Loucy (cell line): Measurements from ENCODE around the gene FAF1.

Experiments
- H2AFZ ChIP-seq: fragments of 200-600 bp; sonication (generic); 2 replicates; pipeline ENCODE4 v1.6.0; 2016; ENCODE audit warnings: antibody characterized with exemption, mild to moderate bottlenecking, low read length, moderate library complexity
- H3F3A ChIP-seq: fragments of 200-600 bp; 2 replicates; pipeline ENCODE4 v1.6.0; 2016; ENCODE audit warnings: antibody characterized with exemption, low read depth, mild to moderate bottlenecking
- H3K27me3 ChIP-seq: fragments of 200-600 bp; sonication (generic); 2 replicates; pipeline ENCODE4 v1.6.1; 2014; ENCODE audit warnings: low read length, mild to moderate bottlenecking; ENCODE audit not compliant: insufficient read depth, poor library complexity, severe bottlenecking
- H3K36me3 ChIP-seq: fragments of 200-600 bp; sonication (generic); 2 replicates; pipeline ENCODE4 v1.6.1; 2016; ENCODE audit warnings: low read length; ENCODE audit not compliant: insufficient read depth
- H3K4me1 ChIP-seq: fragments of 200-600 bp; sonication (generic); 2 replicates; pipeline ENCODE4 v1.5.1; 2014; ENCODE audit warnings: low read length, mild to moderate bottlenecking; ENCODE audit not compliant: insufficient read depth, poor library complexity, severe bottlenecking
- H3K4me2 ChIP-seq: fragments of 200-600 bp; sonication (generic); 2 replicates; pipeline ENCODE4 v1.6.0; 2014; ENCODE audit warnings: antibody characterized with exemption, low read length, low read depth, mild to moderate bottlenecking; ENCODE audit not compliant: poor library complexity, severe bottlenecking
- H3K4me3 ChIP-seq: fragments of 200-600 bp; sonication (generic); 2 replicates; pipeline ENCODE4 v1.5.1; 2014; ENCODE audit warnings: low read length, mild to moderate bottlenecking, mixed read lengths; ENCODE audit not compliant: poor library complexity, severe bottlenecking
- H3K79me2 ChIP-seq: fragments of 200-600 bp; sonication (generic); 2 replicates; pipeline ENCODE4 v1.6.1; 2014; ENCODE audit warnings: low read length; ENCODE audit not compliant: insufficient read depth
- H3K9ac ChIP-seq: fragments of 200-600 bp; sonication (generic); 2 replicates; pipeline ENCODE4 v1.6.0; 2014; ENCODE audit warnings: mild to moderate bottlenecking, low read depth, low read length, moderate library complexity; ENCODE audit not compliant: poor library complexity, severe bottlenecking
- H3K9me2 ChIP-seq: fragments of 200-600 bp; sonication (generic); replicated peaks from 2 replicates; pipeline ENCODE4 v1.6.1; 2016; ENCODE audit warnings: low read depth, low read length, mixed read lengths
- H3K9me3 ChIP-seq: fragments of 200-600 bp; sonication (generic); 2 replicates; pipeline ENCODE4 v1.6.1; 2014; ENCODE audit warnings: mild to moderate bottlenecking, antibody characterized with exemption, low read length, low read depth; ENCODE audit not compliant: insufficient read depth
- H4K20me1 ChIP-seq: fragments of 200-600 bp; sonication (generic); 2 replicates; pipeline ENCODE4 v1.6.0; 2014; ENCODE audit warnings: antibody characterized with exemption, low read length, mild to moderate bottlenecking; ENCODE audit not compliant: insufficient read depth, poor library complexity, severe bottlenecking
- EZH2phosphoT487 ChIP-seq: fragments of 200-600 bp; IDR thresholded peaks from 2 replicates; pipeline ENCODE4 v1.6.1; 2018; ENCODE audit warnings: antibody characterized with exemption, mild to moderate bottlenecking, moderate library complexity, borderline replicate concordance
- TF ChIP-seq, protein P1 (sequence below): fragments of 200-600 bp; sonication (generic); conservative IDR thresholded peaks from 2 replicates; pipeline ENCODE4 v1.5.1; 2014; ENCODE audit warnings: mild to moderate bottlenecking, antibody characterized with exemption, low read length

The FAF1 gene

DNA sequence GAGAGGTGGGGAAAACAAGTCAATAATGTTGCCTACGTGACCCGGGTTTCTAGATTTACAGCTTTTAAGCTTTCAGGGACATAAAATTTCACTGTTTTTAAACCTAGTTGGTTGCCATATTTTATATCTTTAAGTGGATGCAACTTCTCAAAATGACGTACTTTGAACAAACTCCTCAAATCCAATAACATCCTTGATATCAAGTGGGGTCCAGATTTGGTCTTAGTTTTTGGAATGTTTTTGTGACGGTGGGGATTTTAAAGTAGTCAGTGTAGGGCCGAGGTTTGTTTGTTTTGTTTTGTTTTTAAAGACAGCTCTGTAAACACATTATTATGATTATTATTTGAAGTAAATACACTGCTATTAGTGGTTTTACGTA, 10.4 kb upstream of the FAF1 start:
- peaks cover 41% of the 10 kb centered on the region for H3K36me3 ChIP-seq
- H3K9ac ChIP-seq, result peak overlapping the region; percentile 96
- H4K20me1 ChIP-seq, result peaks cover 60% of the 10 kb centered on the region
- peaks cover 2% of the 10 kb centered on the region; the same call in 1 of the 2 replicates for H3F3A ChIP-seq
- no peak overlapping the region for H2AFZ ChIP-seq
- no peaks in the 10 kb centered on the region for H3K9me3 ChIP-seq
- H3K9me2 ChIP-seq, result no peaks in the 10 kb centered on the region
- H3K79me2 ChIP-seq, result peaks cover 98% of the 10 kb centered on the region
- peaks cover 13% of the 10 kb centered on the region for H3K27me3 ChIP-seq
- TF ChIP-seq, protein P1, sequence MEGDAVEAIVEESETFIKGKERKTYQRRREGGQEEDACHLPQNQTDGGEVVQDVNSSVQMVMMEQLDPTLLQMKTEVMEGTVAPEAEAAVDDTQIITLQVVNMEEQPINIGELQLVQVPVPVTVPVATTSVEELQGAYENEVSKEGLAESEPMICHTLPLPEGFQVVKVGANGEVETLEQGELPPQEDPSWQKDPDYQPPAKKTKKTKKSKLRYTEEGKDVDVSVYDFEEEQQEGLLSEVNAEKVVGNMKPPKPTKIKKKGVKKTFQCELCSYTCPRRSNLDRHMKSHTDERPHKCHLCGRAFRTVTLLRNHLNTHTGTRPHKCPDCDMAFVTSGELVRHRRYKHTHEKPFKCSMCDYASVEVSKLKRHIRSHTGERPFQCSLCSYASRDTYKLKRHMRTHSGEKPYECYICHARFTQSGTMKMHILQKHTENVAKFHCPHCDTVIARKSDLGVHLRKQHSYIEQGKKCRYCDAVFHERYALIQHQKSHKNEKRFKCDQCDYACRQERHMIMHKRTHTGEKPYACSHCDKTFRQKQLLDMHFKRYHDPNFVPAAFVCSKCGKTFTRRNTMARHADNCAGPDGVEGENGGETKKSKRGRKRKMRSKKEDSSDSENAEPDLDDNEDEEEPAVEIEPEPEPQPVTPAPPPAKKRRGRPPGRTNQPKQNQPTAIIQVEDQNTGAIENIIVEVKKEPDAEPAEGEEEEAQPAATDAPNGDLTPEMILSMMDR, result no peak
- no peak for TF ChIP-seq EZH2phosphoT487
- H3K4me3 ChIP-seq, result peak overlapping the region; percentile 85
- peak overlapping the region; percentile 89 for H3K4me2 ChIP-seq
- peaks cover 29% of the 10 kb centered on the region for H3K4me1 ChIP-seq

DNA sequence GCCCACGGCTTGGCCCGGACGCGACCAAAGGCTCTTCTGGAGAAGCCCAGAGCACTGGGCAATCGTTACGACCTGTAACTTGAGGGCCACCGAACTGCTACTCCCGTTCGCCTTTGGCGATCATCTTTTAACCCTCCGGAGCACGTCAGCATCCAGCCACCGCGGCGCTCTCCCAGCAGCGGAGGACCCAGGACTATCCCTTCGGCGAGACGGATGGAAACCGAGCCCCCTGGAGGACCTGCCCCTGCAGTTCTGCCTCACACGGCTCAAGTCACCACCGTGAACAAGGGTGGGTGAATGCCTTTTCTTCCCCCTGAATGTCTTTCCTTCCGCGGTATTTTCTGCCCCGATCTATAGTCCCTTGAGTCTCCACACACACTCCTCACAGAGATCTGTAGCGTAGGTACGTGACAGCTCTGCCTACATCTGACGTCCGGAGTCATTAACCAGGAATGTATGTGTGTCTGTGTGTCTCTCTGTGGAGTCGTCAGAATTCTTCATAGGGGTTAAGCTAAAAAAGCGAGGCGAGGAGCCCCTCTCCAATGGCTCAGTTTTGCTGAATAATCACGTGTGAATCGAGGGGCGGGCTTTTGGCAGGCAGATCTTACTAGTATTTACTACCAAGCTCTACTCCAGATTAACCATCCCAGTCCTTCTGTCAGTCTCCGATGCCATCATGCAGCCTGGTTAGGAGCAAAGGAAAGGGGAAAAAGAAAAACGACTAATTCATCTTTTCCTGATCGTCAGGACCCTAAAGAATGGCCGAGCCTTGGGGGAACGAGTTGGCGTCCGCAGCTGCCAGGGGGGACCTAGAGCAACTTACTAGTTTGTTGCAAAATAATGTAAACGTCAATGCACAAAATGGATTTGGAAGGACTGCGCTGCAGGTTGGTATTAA, 9.8 kb upstream of the FAF1 start, which contains the start of gene CDKN2C:
TSS of gene CDKN2C (plus strand) at position 635 of the 898 bp plus-strand sequence. CDS start at position 759, 124 bp downstream.
- no peak for TF ChIP-seq EZH2phosphoT487
- TF ChIP-seq, protein P1, result no peak
- Histone ChIP-seq H3K4me2 (peak within 1 kb of the TSS; percentile 89), H3K36me3 (peaks cover 38% of the 10 kb centered on the region), H4K20me1 (peaks cover 58% of the 10 kb centered on the region), H3K4me1 (peaks cover 24% of the 10 kb centered on the region), H2AFZ (no peak within 1 kb of the TSS), H3K27me3 (peaks cover 13% of the 10 kb centered on the region), H3K9ac (peak within 1 kb of the TSS; percentile 96), H3K9me3 (no peaks in the 10 kb centered on the region), H3K79me2 (peaks cover 98% of the 10 kb centered on the region), H3F3A (no peaks in the 10 kb centered on the region), H3K9me2 (no peaks in the 10 kb centered on the region), H3K4me3 (peak within 1 kb of the TSS; percentile 85)

DNA sequence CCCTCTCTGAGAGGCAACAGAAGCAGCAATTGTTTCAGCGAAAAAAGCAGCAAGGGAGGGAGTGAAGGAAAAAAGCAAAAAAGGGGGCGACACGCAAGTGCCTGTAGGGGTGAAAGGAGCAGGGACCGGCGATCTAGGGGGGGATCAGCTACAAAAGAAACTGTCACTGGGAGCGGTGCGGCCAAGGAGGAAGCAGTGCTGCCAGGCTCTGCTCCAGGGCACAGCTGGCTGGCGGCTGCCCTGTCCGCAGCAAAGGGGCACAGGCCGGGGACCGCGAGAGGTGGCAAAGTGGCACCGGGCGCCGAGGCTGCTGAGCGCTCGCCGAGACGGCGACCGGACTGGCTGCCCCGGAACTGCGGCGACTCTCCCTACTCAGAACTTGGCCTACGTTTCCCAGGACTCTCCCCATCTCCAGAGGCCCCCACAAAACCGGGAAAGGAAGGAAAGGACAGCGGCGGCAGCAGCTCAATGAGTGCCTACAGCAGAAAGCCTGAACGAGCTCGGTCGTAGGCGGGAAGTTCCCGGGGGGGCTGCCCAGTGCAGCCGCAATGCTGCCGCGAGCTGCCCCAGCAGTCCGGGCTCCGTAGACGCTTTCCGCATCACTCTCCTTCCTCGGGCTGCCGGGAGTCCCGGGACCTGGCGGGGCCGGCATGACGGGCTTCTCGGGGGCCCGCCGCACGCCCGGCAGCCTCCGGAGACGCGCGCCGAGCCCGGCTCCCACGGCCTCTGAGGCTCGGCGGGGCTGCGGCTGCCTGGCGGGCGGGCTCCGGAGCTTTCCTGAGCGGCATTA, 8.9 kb upstream of the FAF1 start:
- Histone ChIP-seq H3K4me2 (peak overlapping the region; percentile 89), H3K4me1 (peaks cover 16% of the 10 kb centered on the region), H3K4me3 (peak overlapping the region; percentile 85), H2AFZ (0 out of 2 replicates have a peak overlapping the region, but pooled peaks have one; percentile 26), H3K79me2 (peaks cover 97% of the 10 kb centered on the region), H4K20me1 (peaks cover 50% of the 10 kb centered on the region), H3K9me2 (no peaks in the 10 kb centered on the region), H3K27me3 (peaks cover 13% of the 10 kb centered on the region), H3K9ac (peak overlapping the region; percentile 96), H3K36me3 (peaks cover 29% of the 10 kb centered on the region), H3K9me3 (no peaks in the 10 kb centered on the region), H3F3A (no peaks in the 10 kb centered on the region)
- no peak for TF ChIP-seq EZH2phosphoT487
- TF ChIP-seq, protein P1, result no peak
